Testis (tissue), 3 donors: ENCODE measurements around the gene PLEKHA7. TPM values are rescaled to one million over a fixed set of nuclear protein-coding genes. Genes with fewer than 3 reads are reported as not detected.
"Not testable (repeated sequence)": the region's sequence is repeated elsewhere in the genome, so short reads cannot be mapped to it uniquely, and the experiment has no call there.

ENCODE experiments used
- DNase-seq: peaks from one replicate; pipeline ENCODE4 v3.0.0-alpha.2; 2019
- H3K27ac ChIP-seq, 2 donors: fragments of 200-600 bp; sonication (generic); one replicate each; pipeline ENCODE4 v1.5.1; 2019
- H3K27me3 ChIP-seq: fragments of 200-600 bp; sonication (generic); one replicate; pipeline ENCODE4 v1.5.1; 2019
- H3K36me3 ChIP-seq: fragments of 200-600 bp; sonication (generic); one replicate; pipeline ENCODE4 v1.5.1; 2017; ENCODE audit warnings: low read depth; ENCODE audit errors: missing control alignments
- H3K4me1 ChIP-seq: fragments of 200-600 bp; sonication (generic); one replicate; pipeline ENCODE4 v1.5.1; 2019
- H3K4me3 ChIP-seq, 2 donors: fragments of 200-600 bp; sonication (generic); one replicate each; pipeline ENCODE4 v1.5.1; 2017 to 2019
- H3K9me3 ChIP-seq: fragments of 200-600 bp; sonication (generic); one replicate; pipeline ENCODE4 v1.5.1; 2017
- POLR2A ChIP-seq: fragments of 450-650 bp; IDR thresholded peaks from one replicate; pipeline ENCODE4 v1.6.1; 2017; ENCODE audit warnings: antibody characterized with exemption, mild to moderate bottlenecking, moderate library complexity
- WGBS, 2 donors: methylation state at CpG; one replicate each; pipeline ENCODE4 v1.1.5; 2018; 5-methylcytosine and 5-hydroxymethylcytosine counted together
- intact Hi-C: fragments of 100-400 bp; cut with DNase I; formaldehyde crosslinking; loops from one replicate; pipeline ENCODE4 v1.15.1; 2023; ENCODE audit warnings: low total_unique reads
- polyA plus RNA-seq: library from polyadenylated mRNA; stranded (reverse); fragments of 350-450 nt; fragmentation: Illumina TruSeq; extraction: RNeasy Lipid Tissue Mini Kit (QIAGEN cat#74804); gene quantifications from one replicate; pipeline ENCODE4 v1.2.3, GENCODE V29; 2014; ENCODE audit warnings: low read depth, low replicate concordance; ENCODE audit not compliant: insufficient read depth
- total RNA-seq, 2 donors: library from RNA; depleted of rRNA; stranded (reverse); fragments of >200 nt; gene quantifications; one replicate each; pipeline ENCODE4 v1.2.3, GENCODE V29; 2016
- TF ChIP-seq, protein P1 (sequence below), 3 experiments: fragments of 450-650 bp in 2 of 3; fragments of 200-600 bp in 1 of 3; sonication (generic) in 1 of 3; IDR thresholded peaks; one replicate each; pipeline ENCODE4 v1.5.1; 2016 to 2019; ENCODE audit warnings: antibody characterized with exemption in 3 of 3, mild to moderate bottlenecking in 2 of 3, moderate library complexity in 1 of 3

PLEKHA7 gene
- total and polyA plus RNA-seq, 3 donors from 2014 or later = 33.0 to 64.9 (median 63.9) TPM

DNA sequence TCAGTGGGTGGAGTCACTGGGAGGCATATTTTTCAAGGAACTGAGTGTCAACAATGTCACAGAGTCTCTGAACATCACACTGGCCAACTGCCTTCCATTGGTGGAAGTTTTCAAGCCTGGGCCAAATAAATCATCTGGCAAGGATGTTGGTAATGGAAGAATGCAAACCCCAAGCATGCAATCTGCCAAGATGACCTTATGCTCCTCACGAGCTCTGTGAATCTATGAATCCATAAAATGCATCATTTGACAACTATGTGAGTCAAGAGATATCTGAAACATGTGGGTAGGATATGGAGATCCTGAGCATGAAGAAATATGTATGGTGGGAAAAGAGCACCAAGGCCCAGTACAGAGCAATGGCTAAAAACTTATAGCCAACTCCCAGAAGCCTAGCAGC is 122.2 kb downstream of the PLEKHA7 start:
- TF ChIP-seq POLR2A = no peak
- TF ChIP-seq, protein P1, sequence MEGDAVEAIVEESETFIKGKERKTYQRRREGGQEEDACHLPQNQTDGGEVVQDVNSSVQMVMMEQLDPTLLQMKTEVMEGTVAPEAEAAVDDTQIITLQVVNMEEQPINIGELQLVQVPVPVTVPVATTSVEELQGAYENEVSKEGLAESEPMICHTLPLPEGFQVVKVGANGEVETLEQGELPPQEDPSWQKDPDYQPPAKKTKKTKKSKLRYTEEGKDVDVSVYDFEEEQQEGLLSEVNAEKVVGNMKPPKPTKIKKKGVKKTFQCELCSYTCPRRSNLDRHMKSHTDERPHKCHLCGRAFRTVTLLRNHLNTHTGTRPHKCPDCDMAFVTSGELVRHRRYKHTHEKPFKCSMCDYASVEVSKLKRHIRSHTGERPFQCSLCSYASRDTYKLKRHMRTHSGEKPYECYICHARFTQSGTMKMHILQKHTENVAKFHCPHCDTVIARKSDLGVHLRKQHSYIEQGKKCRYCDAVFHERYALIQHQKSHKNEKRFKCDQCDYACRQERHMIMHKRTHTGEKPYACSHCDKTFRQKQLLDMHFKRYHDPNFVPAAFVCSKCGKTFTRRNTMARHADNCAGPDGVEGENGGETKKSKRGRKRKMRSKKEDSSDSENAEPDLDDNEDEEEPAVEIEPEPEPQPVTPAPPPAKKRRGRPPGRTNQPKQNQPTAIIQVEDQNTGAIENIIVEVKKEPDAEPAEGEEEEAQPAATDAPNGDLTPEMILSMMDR (IDR thresholded peaks at IDR 0.05) = no peak
- intact Hi-C loops = no loop called here
- no peaks in the 10 kb centered on the region for H3K9me3 ChIP-seq

DNA sequence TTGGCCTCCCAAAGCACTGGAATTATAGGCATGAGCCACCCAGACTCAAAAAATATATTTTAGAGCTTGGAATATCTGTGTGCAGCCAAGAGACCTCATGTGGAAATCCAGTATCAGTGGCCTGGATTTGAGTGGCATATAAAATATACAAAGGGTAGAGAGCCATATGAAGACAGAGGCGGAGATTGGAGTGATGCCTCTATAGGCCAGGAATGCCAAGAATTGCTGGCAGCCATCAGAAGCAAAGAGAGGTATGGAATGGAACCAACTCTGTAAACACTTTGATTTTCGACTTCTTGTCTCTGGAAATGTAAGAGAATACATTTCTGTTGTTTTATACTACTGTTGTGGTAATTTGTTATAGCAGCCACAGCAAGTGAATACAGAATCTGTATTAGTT is 123.0 kb downstream of the PLEKHA7 start:
- no peaks in the 10 kb centered on the region for H3K27me3 ChIP-seq
- H3K36me3 ChIP-seq = no peaks in the 10 kb centered on the region
- no peak overlapping the region for H3K27ac ChIP-seq
- 99 to 100% methylated on average over 2 of the region's 2 CpGs for WGBS, 2 donors
- H3K4me3 ChIP-seq = no peak overlapping the region
- no peaks in the 10 kb centered on the region for H3K9me3 ChIP-seq
- H3K4me1 ChIP-seq = no peaks in the 10 kb centered on the region
- intact Hi-C loops = no loop called here
- TF ChIP-seq, protein P1 (IDR thresholded peaks at IDR 0.05) = no peak
- no peak for TF ChIP-seq POLR2A
- DNase-seq = no peak

More for the DNA sequence above, 122.2 kb downstream of the PLEKHA7 start:
- WGBS, 2 donors = 78 to 81% methylated on average over 1 of the region's 1 CpG
- no peak overlapping the region for H3K27ac ChIP-seq
- no peaks in the 10 kb centered on the region for H3K27me3 ChIP-seq
- H3K36me3 ChIP-seq = no peaks in the 10 kb centered on the region
- H3K4me3 ChIP-seq = no peak overlapping the region
- H3K4me1 ChIP-seq = no peaks in the 10 kb centered on the region
- DNase-seq = no peak

DNA sequence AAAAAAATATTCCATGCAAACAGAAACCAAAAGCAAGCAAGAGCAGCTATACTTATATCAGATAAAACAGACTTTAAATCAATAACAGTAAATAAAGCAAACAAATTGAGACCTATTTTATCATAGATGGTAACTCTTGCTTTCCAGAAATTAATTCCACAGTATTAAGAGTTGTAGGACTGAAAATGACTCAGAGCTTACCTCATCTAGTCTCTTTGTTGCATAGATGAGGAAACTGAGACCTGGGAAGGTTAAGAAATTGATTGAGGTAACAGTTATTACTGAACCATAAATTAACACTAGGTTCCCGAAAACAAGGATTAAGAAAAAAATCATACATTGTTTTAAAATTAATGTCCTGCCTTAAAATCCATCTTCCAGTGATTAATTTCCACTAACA is 123.8 kb downstream of the PLEKHA7 start:
- 97 to 98% methylated on average over 1 of the region's 1 CpG for WGBS, 2 donors
- no peak overlapping the region for H3K27ac ChIP-seq
- no peaks in the 10 kb centered on the region for H3K4me1 ChIP-seq
- TF ChIP-seq, protein P1 (IDR thresholded peaks at IDR 0.05) = no peak
- no peak for TF ChIP-seq POLR2A
- no peaks in the 10 kb centered on the region for H3K27me3 ChIP-seq
- intact Hi-C loops = no loop called here
- no peaks in the 10 kb centered on the region for H3K36me3 ChIP-seq
- no peak for DNase-seq
- H3K4me3 ChIP-seq = no peak overlapping the region
- no peaks in the 10 kb centered on the region for H3K9me3 ChIP-seq

DNA sequence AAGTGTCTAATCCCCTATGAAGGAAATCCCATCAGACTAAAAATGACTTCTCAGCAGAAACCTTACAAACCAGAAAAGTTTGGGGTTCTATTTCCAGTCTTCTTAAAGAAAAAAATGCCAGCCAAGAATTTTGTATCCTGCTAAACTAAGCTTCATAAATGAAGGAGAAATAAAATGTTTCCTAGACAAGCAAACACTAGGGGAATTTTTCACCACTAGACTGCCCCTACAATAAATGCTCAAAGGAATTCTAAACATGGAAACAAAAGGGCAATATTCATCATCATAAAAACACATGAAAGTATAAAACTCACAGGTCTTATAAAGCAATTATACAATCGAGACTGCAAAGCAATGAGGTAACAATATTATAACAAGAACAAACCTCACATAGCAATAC is 124.3 kb downstream of the PLEKHA7 start:
- no peak for TF ChIP-seq POLR2A
- TF ChIP-seq, protein P1 (IDR thresholded peaks at IDR 0.05) = no peak
- Histone ChIP-seq H3K4me3 (no peak overlapping the region), H3K9me3 (no peaks in the 10 kb centered on the region), H3K27ac (no peak overlapping the region), H3K27me3 (no peaks in the 10 kb centered on the region), H3K36me3 (no peaks in the 10 kb centered on the region), H3K4me1 (no peaks in the 10 kb centered on the region)
- intact Hi-C loops = no loop called here
- DNase-seq = no peak
- WGBS, 2 donors = 91 to 97% methylated on average over 1 of the region's 1 CpG

DNA sequence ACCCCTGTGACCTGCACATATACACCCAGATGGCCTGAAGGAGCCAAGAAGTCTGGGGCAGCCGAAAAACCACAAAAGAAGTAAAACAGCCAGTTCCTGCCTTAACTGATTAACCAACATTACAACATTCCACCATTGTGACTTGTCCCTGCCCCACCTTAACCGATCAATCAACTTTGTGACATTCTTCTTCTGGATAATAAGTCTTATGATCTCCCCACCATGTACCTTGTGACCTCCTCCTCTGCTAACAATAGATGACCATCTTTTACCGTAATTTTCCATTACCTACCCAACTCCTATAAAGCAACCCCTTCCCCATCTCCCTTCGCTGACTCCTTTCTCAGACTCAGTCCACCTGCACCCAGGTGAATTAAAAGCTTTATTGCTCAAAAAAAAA is 125.2 kb downstream of the PLEKHA7 start:
- H3K4me3 ChIP-seq, intact Hi-C loops: not testable (repeated sequence)

DNA sequence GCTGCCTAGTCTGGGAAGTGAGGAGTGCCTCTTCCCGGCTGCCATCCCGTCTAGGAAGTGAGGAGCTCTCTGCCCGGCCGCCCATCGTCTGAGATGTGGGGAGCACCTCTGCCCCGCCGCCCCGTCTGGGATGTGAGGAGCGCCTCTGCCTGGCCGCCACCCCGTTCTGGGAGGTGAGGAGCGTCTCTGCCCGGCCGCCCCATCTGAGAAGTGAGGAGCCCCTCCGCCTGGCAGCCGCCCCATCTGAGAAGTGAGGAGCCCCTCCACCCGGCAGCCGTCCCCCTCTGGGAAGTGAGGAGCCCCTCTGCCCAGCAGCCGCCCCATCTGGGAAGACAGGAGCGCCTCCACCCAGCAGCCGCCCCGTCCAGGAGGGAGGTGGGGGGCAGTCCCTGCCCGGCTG is 126.3 kb downstream of the PLEKHA7 start:
- H3K9me3 ChIP-seq, H3K27me3 ChIP-seq, intact Hi-C loops, H3K36me3 ChIP-seq, H3K27ac ChIP-seq, DNase-seq, H3K4me1 ChIP-seq, H3K4me3 ChIP-seq: not testable (repeated sequence)
- WGBS, 2 donors = 90 to 94% methylated on average over 7 to 22 of the region's 23 CpGs

More for the DNA sequence above, 125.2 kb downstream of the PLEKHA7 start:
- H3K36me3 ChIP-seq, H3K27ac ChIP-seq, H3K9me3 ChIP-seq, H3K27me3 ChIP-seq, DNase-seq, H3K4me1 ChIP-seq: not testable (repeated sequence)
- 91 to 100% methylated on average over 4 of the region's 4 CpGs for WGBS, 2 donors
